ENCODE data around the gene KIF3A.

Gene KIF3A

DNA sequence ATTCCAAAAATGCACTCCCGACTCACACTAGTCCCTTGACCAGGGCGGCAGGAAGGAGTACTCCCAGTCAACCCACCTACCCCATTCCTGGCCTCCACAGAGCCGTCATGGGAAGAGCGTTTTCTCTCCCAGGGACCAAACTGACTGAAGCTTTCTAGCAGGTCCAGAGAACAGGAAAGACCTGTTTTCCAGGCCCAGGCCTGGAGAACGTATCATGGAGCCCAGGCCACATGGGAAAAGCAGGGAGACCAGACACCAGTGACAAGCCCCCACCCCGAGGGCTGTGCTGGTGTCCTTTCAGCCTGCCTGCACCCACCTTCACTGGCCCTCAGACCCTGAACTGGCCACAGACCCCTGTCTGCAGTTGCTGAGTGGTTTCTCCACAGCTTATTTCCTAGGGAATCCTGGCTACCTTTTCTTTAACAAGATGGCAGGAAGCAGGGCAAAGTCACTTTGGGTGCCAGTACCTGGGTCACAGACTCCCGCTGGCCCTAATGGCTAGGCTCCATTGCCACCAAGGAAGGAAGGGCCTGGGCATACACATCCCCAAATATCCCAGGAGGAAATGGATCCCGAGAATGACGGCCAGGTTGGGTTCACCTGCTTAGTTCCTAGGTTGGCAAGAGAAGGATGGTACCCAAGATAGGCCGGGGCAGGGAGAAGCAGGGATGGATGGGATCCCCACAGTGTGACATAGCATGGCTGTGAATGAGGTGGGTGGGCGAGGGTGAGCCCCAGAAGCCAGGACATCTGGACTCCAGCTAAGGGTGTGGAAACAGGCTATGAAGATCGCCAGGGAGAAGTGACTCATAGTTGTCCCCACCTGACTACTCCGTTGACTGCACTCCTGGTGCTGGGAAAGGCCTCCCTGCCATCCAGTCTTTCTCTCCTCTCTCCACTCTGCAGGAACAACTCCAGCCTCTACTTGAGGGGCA, 22.0 kb upstream of the KIF3A start:
- Histone ChIP-seq H3K79me2 (ENCODE audit: control insufficient read depth, low read length) (no peaks in the 10 kb centered on the region), H3K27me3 (ENCODE audit: control insufficient read depth, low read length) (no peaks in the 10 kb centered on the region), H3F3A (ENCODE audit: control insufficient read depth, insufficient read depth) (no peaks in the 10 kb centered on the region), H3K4me2 (ENCODE audit: low read length) (no peak overlapping the region), H3K4me1 (ENCODE audit: control insufficient read depth, low read length) (no peaks in the 10 kb centered on the region), H3K9me2 (replicated peaks; ENCODE audit: control insufficient read depth, low read length) (no peaks in the 10 kb centered on the region), H4K20me1 (ENCODE audit: control insufficient read depth, insufficient read depth, low read depth, low read length) (no peaks in the 10 kb centered on the region), H3K4me3 (ENCODE audit: low read length) (no peak overlapping the region), H3K9me3 (ENCODE audit: control insufficient read depth, insufficient read depth, low read length) (no peaks in the 10 kb centered on the region), H3K27ac (ENCODE audit: low read depth, low read length) (no peak overlapping the region), H3K36me3 (ENCODE audit: control insufficient read depth, low read length) (no peaks in the 10 kb centered on the region)
- TF ChIP-seq, protein P1, sequence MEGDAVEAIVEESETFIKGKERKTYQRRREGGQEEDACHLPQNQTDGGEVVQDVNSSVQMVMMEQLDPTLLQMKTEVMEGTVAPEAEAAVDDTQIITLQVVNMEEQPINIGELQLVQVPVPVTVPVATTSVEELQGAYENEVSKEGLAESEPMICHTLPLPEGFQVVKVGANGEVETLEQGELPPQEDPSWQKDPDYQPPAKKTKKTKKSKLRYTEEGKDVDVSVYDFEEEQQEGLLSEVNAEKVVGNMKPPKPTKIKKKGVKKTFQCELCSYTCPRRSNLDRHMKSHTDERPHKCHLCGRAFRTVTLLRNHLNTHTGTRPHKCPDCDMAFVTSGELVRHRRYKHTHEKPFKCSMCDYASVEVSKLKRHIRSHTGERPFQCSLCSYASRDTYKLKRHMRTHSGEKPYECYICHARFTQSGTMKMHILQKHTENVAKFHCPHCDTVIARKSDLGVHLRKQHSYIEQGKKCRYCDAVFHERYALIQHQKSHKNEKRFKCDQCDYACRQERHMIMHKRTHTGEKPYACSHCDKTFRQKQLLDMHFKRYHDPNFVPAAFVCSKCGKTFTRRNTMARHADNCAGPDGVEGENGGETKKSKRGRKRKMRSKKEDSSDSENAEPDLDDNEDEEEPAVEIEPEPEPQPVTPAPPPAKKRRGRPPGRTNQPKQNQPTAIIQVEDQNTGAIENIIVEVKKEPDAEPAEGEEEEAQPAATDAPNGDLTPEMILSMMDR (IDR thresholded peaks at IDR 0.05; ENCODE audit: low read depth, low read length, poor library complexity, severe bottlenecking) = no peak
- no peak for TF ChIP-seq EZH2phosphoT487 (IDR thresholded peaks at IDR 0.05; ENCODE audit: borderline replicate concordance, low read length)

DNA sequence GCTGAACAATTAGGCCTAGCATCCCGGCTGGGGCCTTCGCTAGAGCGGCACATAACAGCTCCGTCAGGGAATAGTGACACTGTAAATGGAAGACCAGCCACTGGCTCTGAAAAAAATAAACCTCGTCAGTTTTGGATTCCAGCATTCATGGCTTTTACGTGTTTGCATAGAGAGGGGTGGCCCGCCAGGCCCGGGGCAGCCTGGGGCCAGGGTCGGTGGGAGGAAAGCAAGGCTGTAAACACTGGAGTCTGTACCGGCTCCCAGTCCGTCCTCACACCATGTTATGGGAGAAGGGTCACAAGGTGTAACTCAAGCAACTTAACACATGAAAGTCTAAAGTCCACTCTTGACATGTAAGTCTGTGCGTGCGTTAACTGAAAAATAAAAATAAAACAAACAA, 21.1 kb upstream of the KIF3A start:
- H3K9me3 ChIP-seq (ENCODE audit: control insufficient read depth, insufficient read depth, low read length) = no peaks in the 10 kb centered on the region
- H3K36me3 ChIP-seq (ENCODE audit: control insufficient read depth, low read length) = no peaks in the 10 kb centered on the region
- H3K4me3 ChIP-seq (ENCODE audit: low read length) = no peak overlapping the region
- no peaks in the 10 kb centered on the region for H3K9me2 ChIP-seq (replicated peaks; ENCODE audit: control insufficient read depth, low read length)
- H3K79me2 ChIP-seq (ENCODE audit: control insufficient read depth, low read length) = no peaks in the 10 kb centered on the region
- no peaks in the 10 kb centered on the region for H4K20me1 ChIP-seq (ENCODE audit: control insufficient read depth, insufficient read depth, low read depth, low read length)
- H3K27me3 ChIP-seq (ENCODE audit: control insufficient read depth, low read length) = 0 out of 2 replicates have a peak, but pooled peaks cover 4% of the 10 kb centered on the region
- no peak overlapping the region for H3K27ac ChIP-seq (ENCODE audit: low read depth, low read length)
- H3K4me2 ChIP-seq (ENCODE audit: low read length) = no peak overlapping the region
- H3K4me1 ChIP-seq (ENCODE audit: control insufficient read depth, low read length) = no peaks in the 10 kb centered on the region
- TF ChIP-seq, protein P1 (IDR thresholded peaks at IDR 0.05; ENCODE audit: low read depth, low read length, poor library complexity, severe bottlenecking) = no peak
- no peak for TF ChIP-seq EZH2phosphoT487 (IDR thresholded peaks at IDR 0.05; ENCODE audit: borderline replicate concordance, low read length)
- no peaks in the 10 kb centered on the region for H3F3A ChIP-seq (ENCODE audit: control insufficient read depth, insufficient read depth)

DNA sequence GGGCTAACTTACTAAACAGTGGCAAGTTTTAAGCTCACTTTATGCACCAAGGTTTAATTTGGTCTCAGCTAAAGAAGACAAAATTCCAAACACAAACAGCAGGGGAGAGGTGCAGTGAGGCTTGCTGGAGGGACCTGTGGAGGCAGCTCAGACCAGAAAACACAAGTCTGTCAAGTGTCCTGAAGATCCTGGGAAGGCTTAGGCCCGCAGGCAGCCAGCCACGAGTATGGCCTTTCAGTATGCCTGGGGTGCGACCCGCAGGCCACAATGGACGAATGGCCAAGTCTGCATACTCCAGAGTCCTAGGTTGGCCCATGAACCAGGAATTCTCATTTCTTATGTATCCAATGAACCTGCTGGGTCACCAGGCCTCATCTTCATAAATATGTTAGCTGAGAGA, 19.2 kb upstream of the KIF3A start:
- H4K20me1 ChIP-seq (ENCODE audit: control insufficient read depth, insufficient read depth, low read depth, low read length) = no peaks in the 10 kb centered on the region
- H3K4me1 ChIP-seq (ENCODE audit: control insufficient read depth, low read length) = no peaks in the 10 kb centered on the region
- no peak overlapping the region for H3K27ac ChIP-seq (ENCODE audit: low read depth, low read length)
- H3K4me3 ChIP-seq (ENCODE audit: low read length) = no peak overlapping the region
- H3K9me2 ChIP-seq (replicated peaks; ENCODE audit: control insufficient read depth, low read length) = no peaks in the 10 kb centered on the region
- no peaks in the 10 kb centered on the region for H3F3A ChIP-seq (ENCODE audit: control insufficient read depth, insufficient read depth)
- H3K27me3 ChIP-seq (ENCODE audit: control insufficient read depth, low read length) = peaks cover 13% of the 10 kb centered on the region
- TF ChIP-seq, protein P1 (IDR thresholded peaks at IDR 0.05; ENCODE audit: low read depth, low read length, poor library complexity, severe bottlenecking) = no peak
- no peak for TF ChIP-seq EZH2phosphoT487 (IDR thresholded peaks at IDR 0.05; ENCODE audit: borderline replicate concordance, low read length)
- H3K79me2 ChIP-seq (ENCODE audit: control insufficient read depth, low read length) = no peaks in the 10 kb centered on the region
- H3K4me2 ChIP-seq (ENCODE audit: low read length) = no peak overlapping the region
- no peaks in the 10 kb centered on the region for H3K9me3 ChIP-seq (ENCODE audit: control insufficient read depth, insufficient read depth, low read length)
- no peaks in the 10 kb centered on the region for H3K36me3 ChIP-seq (ENCODE audit: control insufficient read depth, low read length)
